HG03457 (cell line): ENCODE results near the gene PAOX.
"Not testable (repeated sequence)": the region's sequence is repeated elsewhere in the genome, so short reads cannot be mapped to it uniquely, and the experiment has no call there.

Experiments used
- ATAC-seq: cut with Tn5 transposase; IDR thresholded peaks from one replicate; pipeline ENCODE4 v1.9.1; 2021; ENCODE audit warnings: moderate number of reproducible peaks; ENCODE audit not compliant: unreplicated experiment

PAOX gene

DNA sequence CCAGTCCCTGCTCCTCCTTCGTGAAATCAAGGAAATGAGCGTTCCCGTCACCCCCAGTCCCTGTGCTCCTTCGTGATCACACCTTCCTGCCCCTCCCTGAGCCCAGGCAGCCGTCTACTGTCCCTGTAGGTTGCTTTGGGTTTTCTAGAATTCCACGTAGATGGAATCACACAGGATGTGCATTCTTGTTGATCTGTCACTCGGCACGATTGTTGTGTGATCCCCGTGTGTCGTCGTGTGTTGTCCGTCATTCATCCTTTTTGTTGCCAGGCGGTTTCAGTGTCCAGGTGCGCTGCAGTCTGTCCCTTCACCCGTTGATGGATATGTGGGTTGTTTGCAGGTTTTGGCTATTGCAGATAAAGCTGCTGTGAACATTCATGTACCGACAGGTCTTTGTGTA, 24.3 kb downstream of the PAOX start:
- ATAC-seq: no peak

DNA sequence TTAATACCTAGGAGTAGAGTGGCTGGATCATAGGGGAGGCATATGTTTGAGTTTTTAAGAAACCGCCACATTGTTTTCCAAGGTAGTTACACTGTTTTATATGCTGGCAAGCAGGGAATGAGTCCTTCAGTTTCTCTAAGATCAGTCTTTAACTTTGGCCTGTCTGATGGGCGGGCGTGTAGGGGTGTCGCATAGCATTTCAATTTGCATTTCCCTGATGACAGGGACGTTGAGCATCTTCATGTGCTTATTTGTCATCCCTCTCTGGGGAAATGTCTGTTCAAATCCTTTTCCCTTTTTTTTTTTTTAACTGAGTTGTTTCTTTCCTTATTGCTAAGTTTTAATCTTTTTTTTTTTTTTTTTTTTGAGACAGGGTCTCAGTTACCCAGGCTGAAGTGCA, 24.7 kb downstream of the PAOX start:
- ATAC-seq: no peak

DNA sequence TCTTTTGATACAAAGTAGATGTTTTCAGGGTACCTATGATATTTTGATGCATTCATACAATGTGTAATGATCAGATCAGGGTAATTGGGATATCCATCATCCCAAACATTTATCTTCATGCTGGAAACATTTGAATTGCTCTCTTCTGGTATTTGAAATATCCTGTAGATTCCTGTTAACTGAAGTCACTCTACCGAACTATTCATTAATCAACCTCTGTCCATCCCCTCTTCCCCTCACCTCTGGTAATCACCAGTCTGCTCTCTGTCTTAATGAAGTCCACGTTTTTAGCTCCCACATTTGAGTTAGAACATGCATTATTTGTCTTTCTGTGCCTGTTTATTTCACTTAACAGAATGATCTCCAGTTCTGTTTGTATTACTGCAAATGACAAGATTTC, 26.2 kb downstream of the PAOX start:
- no peak for ATAC-seq

GRCh38 chr10:133405844-133406527, 26.9 kb downstream of the PAOX start:
- no peak for ATAC-seq

DNA sequence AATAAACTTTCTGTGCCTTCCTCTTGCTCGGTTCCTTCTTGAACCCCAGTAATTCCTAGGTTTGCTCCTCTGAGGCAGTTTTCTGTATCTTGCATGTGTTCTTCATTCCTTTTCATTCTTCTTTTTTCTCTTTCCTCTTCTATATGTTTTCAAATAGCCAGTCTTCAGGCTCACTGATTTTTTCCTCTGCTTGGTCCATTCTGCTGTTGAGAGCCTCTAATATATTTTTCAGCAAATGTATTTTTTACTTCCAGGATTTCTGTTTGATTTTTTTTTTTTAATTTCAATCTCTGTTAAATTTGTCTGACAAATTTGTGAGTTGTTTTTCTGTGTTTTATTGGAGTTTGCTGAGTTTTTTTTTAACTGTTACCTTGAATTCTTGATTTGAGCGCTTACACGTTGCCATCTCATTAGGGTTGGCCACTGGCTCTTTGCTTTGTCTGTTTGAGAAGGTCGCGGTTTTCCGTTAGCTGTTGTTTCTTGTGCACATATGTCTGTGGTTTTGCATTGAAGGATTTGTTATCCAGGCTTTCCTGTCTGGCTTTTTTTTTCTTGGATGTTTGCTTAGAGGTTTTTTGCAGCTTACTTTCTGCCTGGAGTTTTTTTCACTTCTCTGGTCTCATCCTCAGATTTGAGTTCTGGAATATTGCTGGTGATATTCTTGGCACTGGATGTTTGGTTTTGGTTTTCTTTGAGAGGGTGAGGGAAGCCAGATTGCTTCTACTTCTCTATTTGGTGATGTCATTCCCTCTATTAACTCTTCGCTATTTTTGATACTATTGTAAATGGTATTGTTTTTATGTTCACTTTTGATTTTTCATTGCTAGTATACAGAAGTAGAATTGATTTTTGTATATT, 32.7 kb downstream of the PAOX start:
- ATAC-seq: no peak

GRCh38 chr10:133412381-133412711, 33.3 kb downstream of the PAOX start:
- no peak for ATAC-seq

GRCh38 chr10:133414401-133414800, 35.3 kb downstream of the PAOX start:
- not testable (repeated sequence) for ATAC-seq

DNA sequence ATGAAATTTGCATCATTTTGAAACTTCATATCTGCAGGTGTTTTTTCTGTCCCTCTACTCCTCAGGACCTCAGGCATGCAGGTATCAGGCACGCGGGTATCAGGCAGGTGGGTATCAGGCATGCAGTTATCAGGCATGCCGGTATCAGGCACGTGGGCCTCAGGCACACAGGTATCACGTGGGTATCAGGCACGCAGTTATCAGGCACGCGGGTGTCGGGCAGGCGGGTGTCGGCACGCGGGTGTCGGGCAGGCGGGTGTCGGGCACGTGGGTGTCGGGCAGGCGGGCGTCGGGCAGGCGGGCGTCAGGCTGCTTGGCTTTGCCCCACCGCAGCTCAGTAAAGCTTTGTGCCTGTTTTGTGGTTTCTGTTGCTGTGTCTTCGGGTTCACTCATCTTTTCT, 36.7 kb downstream of the PAOX start:
- no peak for ATAC-seq

DNA sequence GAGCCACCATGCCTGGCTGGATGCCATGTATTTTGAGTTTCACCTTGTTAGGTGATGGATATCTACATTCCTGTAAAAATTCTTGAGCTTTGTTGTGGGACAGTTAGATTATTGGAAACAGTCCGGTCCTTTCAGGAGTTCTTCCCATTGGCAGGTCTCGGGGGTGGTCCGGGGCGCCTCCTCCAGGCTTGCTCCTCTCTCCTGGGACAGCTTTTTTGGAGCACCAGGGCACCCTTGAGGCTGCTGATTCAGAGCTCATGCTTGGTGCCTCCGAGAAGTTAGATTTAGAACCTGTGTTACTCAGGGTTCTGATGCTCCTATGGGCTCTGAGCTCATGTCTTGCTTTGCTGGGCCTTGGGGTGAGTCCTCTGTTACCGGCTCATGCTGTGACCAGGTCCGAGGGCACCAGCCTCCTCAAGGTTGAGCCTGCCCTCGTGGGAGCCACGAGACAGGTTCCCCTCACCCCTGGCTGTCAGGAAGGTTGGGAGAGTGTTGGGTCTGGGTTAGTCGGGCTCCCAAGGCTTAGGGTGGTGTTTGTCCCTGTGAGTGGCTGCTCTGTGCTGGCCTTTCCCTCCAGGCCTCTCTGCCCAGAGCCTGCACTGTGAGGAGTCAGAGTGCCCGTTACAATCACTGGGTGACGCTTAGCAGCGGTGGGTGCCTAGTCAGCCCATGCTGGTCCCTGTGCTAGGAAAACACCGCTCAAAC, 39.4 kb downstream of the PAOX start:
- ATAC-seq: no peak

- ATAC-seq: no peak
Measured at GRCh38 chr10:133419211-133419950, 40.3 kb downstream of the PAOX start.

- no peak for ATAC-seq
Measured at GRCh38 chr10:133420028-133420427, 41.0 kb downstream of the PAOX start.

DNA sequence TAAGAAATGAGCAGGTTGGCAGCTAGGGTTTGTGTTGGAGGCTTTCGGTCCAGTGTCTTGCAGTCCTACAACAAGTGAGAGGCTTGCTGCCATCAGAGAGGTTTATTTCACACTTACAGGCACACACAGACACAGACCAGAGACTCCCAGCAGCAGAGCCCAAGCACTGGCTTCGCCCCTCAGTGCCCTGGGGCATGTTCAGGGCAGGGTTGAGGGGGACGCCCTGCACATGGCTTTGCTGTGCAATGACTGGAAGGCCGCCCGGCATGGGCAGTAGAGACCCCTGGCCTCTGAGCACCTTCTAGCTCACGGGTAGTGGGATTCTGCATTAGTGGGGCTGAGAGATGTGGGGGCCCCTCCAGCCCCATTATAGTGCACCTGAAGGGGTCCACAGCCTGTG, 41.5 kb downstream of the PAOX start:
- ATAC-seq: no peak

GRCh38 chr10:133421336-133422222, 42.5 kb downstream of the PAOX start:
- no peak for ATAC-seq

DNA sequence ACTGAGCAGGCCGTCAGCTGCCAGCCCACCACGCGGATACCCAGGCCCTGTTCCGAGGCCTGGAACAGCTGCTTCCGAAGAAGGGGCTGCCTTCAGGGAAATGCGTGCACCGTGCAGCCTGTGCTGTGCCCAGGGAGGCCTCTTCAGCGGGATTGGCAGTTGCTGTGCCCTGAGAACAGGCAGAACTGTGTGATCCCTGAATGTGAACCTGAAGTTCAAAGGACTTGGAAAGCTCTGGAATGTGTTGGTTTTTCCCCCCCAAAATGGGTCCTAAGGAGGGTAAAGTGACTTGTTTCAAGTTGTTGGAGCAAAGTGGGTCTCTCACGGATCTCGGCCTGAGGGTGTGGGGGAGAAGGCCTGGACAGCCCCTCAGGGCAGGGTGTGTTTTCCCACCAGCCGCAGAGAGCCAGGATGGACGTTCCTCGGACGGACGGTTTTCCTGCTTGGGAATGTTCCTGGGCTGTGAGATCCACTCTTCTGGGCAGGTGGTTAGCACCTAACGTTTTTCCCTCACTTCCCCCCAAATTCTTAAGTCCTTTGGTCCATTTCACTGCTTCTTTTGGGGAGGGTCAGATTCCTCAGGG, 43.3 kb downstream of the PAOX start:
- ATAC-seq: no peak

GRCh38 chr10:133422807-133423771, 44.0 kb downstream of the PAOX start:
- ATAC-seq: no peak

GRCh38 chr10:133424102-133424501, 45.0 kb downstream of the PAOX start:
- ATAC-seq: not testable (repeated sequence)

DNA sequence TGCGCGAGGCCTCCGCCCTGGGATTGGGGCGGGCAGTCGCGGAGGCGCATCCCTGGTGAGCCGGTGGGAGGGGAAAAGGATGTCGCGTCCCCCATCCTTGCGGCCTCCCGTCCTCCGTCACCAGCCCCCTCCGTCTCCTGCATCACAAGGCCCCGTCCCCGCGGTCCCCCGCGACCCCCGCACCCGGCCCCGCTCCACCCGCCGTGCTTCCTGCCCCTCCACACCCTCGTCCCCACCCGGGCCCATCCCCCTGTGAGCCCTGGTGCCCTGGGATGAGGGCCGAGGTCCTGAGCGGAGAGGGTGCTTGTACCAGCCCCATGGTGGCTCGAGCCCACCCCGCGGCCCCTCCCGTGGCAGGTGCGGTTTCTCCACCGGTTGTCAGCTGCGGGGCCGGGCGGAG, 45.5 kb downstream of the PAOX start, which contains the start of gene SPRN:
SPRN (minus strand) TSS at position 25 of the 400 bp plus-strand sequence. CDS start 944 bp downstream, outside the sequence.
- ATAC-seq: not testable (repeated sequence)

DNA sequence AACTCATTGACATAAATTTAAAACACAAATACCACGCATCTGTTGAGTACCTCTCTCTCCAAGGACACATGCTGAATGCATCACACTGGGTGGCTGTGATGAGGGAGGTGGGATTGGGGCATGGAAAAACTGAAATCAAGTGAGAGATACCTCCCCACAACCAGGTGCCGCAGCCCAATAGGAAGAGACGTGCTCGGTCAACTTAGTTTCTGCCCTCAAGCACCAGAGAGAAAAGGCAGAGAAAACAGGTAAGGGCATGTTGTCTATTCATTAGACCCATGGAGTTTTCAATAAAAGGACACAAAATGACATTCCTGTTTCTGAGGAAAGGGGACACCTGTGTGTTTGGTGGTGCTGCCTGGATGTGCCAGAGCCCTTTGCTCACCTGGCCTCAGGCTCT, 50.5 kb downstream of the PAOX start:
- ATAC-seq: not testable (repeated sequence)
